K562 (cell line): ENCODE results near the gene C5orf24. TPM values are rescaled to one million over a fixed set of nuclear protein-coding genes. Genes with fewer than 3 reads are reported as not detected.

Experiments
- BCOR ChIP-seq: fragments of 450-650 bp; IDR thresholded peaks from 2 replicates; pipeline ENCODE4 v1.6.1; 2016
- ESRRB ChIP-seq: fragments of 250-450 bp; sonication (Bioruptor Pico); IDR thresholded peaks from 2 replicates; pipeline ENCODE4 v1.5.0; 2020; ENCODE audit warnings: mild to moderate bottlenecking, moderate library complexity, borderline replicate concordance
- ETS1 ChIP-seq: conservative IDR thresholded peaks from 2 replicates; pipeline ENCODE4 v1.6.1; 2011; ENCODE audit warnings: low read depth, mild to moderate bottlenecking, low read length; ENCODE audit not compliant: control insufficient read depth
- MCM3 ChIP-seq: fragments of 450-650 bp; IDR thresholded peaks from 2 replicates; pipeline ENCODE4 v1.6.1; 2016
- NR4A1 ChIP-seq, 2 experiments: fragments of 250-450 bp in 1 of 2; fragments of 450-650 bp in 1 of 2; sonication (Bioruptor Pico) in 1 of 2; IDR thresholded peaks; 2 replicates each; pipeline versions ENCODE4 v1.4.0 to v1.6.1; 2016 to 2020; ENCODE audit warnings: mild to moderate bottlenecking in 2 of 2, missing compliant biosample characterization in 1 of 2, missing genetic modification characterization in 1 of 2, moderate library complexity in 1 of 2
- PBX2 ChIP-seq, 2 experiments: IDR thresholded peaks in 1 of 2; conservative IDR thresholded peaks in 1 of 2; 2 replicates each; pipeline ENCODE4 v1.6.1; 2016; ENCODE audit warnings: low read depth in 2 of 2, mild to moderate bottlenecking in 1 of 2, missing compliant biosample characterization in 1 of 2, missing genetic modification characterization in 1 of 2, moderate library complexity in 1 of 2
- PHF8 ChIP-seq: fragments of 200-600 bp; sonication (generic); IDR thresholded peaks from 2 replicates; pipeline ENCODE4 v1.6.1; 2012; ENCODE audit warnings: mixed run types, mild to moderate bottlenecking, inconsistent platforms, low read length, moderate library complexity, borderline replicate concordance
- polyA plus RNA-seq, 8 experiments: library from polyadenylated mRNA; depleted of rRNA in 4 of 8; stranded (reverse) in 5 of 8; unstranded in 3 of 8; fragments of >200 nt; fragmentation: Nextera tagmentation in 2 of 8; fragmentation: Illumina TruSeq in 1 of 8; extraction: Ambion mirVana in 2 of 8; extraction: Trizol in 1 of 8; gene quantifications; 2 replicates each; pipeline versions ENCODE4 v1.2.1 to v1.2.3, GENCODE V29; 2011 to 2014; ENCODE audit warnings: inconsistent platforms in 1 of 8, missing spikeins in 1 of 8
- total RNA-seq, 7 experiments: library from RNA; depleted of rRNA in 6 of 7; stranded (reverse); fragments of >200 nt in 6 of 7; fragmentation: Illumina TruSeq in 2 of 7; extraction: Trizol in 2 of 7; gene quantifications; 2 replicates each; pipeline versions ENCODE4 v1.2.1 to v1.2.3, GENCODE V29; 2011 to 2021; ENCODE audit warnings: low replicate concordance in 1 of 7
- TF ChIP-seq, protein P1 (sequence below): fragments of 450-650 bp; IDR thresholded peaks from 2 replicates; pipeline ENCODE4 v1.6.1; 2016; ENCODE audit warnings: mild to moderate bottlenecking, moderate library complexity
- TF ChIP-seq, protein P2 (sequence below): IDR thresholded peaks from 2 replicates; pipeline ENCODE4 v1.6.1; 2011; ENCODE audit not compliant: insufficient read length; ENCODE audit errors: extremely low read depth

Gene C5orf24
- total and polyA plus RNA-seq, 9 of the 15 experiments (the other 6 are each of a cell fraction or from before 2014, with no cell fraction given), result 8.9 to 38.6 (median 28.4) TPM

- TF ChIP-seq, protein P1, sequence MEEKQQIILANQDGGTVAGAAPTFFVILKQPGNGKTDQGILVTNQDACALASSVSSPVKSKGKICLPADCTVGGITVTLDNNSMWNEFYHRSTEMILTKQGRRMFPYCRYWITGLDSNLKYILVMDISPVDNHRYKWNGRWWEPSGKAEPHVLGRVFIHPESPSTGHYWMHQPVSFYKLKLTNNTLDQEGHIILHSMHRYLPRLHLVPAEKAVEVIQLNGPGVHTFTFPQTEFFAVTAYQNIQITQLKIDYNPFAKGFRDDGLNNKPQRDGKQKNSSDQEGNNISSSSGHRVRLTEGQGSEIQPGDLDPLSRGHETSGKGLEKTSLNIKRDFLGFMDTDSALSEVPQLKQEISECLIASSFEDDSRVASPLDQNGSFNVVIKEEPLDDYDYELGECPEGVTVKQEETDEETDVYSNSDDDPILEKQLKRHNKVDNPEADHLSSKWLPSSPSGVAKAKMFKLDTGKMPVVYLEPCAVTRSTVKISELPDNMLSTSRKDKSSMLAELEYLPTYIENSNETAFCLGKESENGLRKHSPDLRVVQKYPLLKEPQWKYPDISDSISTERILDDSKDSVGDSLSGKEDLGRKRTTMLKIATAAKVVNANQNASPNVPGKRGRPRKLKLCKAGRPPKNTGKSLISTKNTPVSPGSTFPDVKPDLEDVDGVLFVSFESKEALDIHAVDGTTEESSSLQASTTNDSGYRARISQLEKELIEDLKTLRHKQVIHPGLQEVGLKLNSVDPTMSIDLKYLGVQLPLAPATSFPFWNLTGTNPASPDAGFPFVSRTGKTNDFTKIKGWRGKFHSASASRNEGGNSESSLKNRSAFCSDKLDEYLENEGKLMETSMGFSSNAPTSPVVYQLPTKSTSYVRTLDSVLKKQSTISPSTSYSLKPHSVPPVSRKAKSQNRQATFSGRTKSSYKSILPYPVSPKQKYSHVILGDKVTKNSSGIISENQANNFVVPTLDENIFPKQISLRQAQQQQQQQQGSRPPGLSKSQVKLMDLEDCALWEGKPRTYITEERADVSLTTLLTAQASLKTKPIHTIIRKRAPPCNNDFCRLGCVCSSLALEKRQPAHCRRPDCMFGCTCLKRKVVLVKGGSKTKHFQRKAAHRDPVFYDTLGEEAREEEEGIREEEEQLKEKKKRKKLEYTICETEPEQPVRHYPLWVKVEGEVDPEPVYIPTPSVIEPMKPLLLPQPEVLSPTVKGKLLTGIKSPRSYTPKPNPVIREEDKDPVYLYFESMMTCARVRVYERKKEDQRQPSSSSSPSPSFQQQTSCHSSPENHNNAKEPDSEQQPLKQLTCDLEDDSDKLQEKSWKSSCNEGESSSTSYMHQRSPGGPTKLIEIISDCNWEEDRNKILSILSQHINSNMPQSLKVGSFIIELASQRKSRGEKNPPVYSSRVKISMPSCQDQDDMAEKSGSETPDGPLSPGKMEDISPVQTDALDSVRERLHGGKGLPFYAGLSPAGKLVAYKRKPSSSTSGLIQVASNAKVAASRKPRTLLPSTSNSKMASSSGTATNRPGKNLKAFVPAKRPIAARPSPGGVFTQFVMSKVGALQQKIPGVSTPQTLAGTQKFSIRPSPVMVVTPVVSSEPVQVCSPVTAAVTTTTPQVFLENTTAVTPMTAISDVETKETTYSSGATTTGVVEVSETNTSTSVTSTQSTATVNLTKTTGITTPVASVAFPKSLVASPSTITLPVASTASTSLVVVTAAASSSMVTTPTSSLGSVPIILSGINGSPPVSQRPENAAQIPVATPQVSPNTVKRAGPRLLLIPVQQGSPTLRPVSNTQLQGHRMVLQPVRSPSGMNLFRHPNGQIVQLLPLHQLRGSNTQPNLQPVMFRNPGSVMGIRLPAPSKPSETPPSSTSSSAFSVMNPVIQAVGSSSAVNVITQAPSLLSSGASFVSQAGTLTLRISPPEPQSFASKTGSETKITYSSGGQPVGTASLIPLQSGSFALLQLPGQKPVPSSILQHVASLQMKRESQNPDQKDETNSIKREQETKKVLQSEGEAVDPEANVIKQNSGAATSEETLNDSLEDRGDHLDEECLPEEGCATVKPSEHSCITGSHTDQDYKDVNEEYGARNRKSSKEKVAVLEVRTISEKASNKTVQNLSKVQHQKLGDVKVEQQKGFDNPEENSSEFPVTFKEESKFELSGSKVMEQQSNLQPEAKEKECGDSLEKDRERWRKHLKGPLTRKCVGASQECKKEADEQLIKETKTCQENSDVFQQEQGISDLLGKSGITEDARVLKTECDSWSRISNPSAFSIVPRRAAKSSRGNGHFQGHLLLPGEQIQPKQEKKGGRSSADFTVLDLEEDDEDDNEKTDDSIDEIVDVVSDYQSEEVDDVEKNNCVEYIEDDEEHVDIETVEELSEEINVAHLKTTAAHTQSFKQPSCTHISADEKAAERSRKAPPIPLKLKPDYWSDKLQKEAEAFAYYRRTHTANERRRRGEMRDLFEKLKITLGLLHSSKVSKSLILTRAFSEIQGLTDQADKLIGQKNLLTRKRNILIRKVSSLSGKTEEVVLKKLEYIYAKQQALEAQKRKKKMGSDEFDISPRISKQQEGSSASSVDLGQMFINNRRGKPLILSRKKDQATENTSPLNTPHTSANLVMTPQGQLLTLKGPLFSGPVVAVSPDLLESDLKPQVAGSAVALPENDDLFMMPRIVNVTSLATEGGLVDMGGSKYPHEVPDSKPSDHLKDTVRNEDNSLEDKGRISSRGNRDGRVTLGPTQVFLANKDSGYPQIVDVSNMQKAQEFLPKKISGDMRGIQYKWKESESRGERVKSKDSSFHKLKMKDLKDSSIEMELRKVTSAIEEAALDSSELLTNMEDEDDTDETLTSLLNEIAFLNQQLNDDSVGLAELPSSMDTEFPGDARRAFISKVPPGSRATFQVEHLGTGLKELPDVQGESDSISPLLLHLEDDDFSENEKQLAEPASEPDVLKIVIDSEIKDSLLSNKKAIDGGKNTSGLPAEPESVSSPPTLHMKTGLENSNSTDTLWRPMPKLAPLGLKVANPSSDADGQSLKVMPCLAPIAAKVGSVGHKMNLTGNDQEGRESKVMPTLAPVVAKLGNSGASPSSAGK, result no peak; the same call in 1 of the 2 replicates
- TF ChIP-seq MCM3 (no peak), PHF8 (peak; percentile 99; the same call in 1 of the 2 replicates), NR4A1 (CRISPR knock-in tag; IDR thresholded peaks at IDR 0.05) (no peak), NR4A1 (tag; IDR thresholded peaks at IDR 0.05) (0 out of 2 replicates have a peak, but pooled peaks have one; percentile 45), ESRRB (no peak), PBX2 (CRISPR knock-in tag; IDR thresholded peaks at IDR 0.05; ENCODE audit: low read depth) (no peak), PBX2 (tag; conservative IDR thresholded peaks at IDR 0.05; ENCODE audit: low read depth) (no peak), BCOR (no peak), ETS1 (peak; percentile 86)
- TF ChIP-seq, protein P2, sequence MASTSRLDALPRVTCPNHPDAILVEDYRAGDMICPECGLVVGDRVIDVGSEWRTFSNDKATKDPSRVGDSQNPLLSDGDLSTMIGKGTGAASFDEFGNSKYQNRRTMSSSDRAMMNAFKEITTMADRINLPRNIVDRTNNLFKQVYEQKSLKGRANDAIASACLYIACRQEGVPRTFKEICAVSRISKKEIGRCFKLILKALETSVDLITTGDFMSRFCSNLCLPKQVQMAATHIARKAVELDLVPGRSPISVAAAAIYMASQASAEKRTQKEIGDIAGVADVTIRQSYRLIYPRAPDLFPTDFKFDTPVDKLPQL, result no peak
These were observed at the start of gene C5orf24 (continued) for GRCh38 chr5:134845852-134846640.
